Renal cortical epithelial cell (primary cell): Measurements from ENCODE around the gene LRCH2. TPM values are rescaled to one million over a fixed set of nuclear protein-coding genes. Genes with fewer than 3 reads are reported as not detected.
"Not testable (repeated sequence)": the region's sequence is repeated elsewhere in the genome, so short reads cannot be mapped to it uniquely, and the experiment has no call there.

ENCODE experiments used
- DNase-seq: peaks from one replicate; pipeline ENCODE4 v3.0.0-alpha.2; 2011; ENCODE audit warnings: low read depth
- total RNA-seq: library from RNA; depleted of rRNA; stranded (reverse); fragments of >200 nt; gene quantifications from 2 replicates; pipeline ENCODE4 v1.2.3, GENCODE V29; 2014

The LRCH2 gene, protein sequence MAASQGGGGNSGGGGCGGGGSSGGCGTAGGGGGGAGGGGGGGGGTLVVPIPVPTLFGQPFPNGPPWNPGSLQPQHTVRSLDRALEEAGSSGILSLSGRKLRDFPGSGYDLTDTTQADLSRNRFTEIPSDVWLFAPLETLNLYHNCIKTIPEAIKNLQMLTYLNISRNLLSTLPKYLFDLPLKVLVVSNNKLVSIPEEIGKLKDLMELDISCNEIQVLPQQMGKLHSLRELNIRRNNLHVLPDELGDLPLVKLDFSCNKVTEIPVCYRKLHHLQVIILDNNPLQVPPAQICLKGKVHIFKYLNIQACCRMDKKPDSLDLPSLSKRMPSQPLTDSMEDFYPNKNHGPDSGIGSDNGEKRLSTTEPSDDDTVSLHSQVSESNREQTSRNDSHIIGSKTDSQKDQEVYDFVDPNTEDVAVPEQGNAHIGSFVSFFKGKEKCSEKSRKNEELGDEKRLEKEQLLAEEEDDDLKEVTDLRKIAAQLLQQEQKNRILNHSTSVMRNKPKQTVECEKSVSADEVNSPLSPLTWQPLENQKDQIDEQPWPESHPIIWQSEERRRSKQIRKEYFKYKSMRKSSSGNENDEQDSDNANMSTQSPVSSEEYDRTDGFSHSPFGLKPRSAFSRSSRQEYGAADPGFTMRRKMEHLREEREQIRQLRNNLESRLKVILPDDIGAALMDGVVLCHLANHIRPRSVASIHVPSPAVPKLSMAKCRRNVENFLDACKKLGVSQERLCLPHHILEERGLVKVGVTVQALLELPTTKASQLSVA
- 1.4 and 7.4 TPM in 2 replicates for total RNA-seq

GRCh38 chrX:115233497-115234455 lies at the start of gene LRCH2:
LRCH2 (minus strand) TSS chrX:115234096; CDS start chrX:115234041, 55 bp downstream.
- no peak for DNase-seq

DNA sequence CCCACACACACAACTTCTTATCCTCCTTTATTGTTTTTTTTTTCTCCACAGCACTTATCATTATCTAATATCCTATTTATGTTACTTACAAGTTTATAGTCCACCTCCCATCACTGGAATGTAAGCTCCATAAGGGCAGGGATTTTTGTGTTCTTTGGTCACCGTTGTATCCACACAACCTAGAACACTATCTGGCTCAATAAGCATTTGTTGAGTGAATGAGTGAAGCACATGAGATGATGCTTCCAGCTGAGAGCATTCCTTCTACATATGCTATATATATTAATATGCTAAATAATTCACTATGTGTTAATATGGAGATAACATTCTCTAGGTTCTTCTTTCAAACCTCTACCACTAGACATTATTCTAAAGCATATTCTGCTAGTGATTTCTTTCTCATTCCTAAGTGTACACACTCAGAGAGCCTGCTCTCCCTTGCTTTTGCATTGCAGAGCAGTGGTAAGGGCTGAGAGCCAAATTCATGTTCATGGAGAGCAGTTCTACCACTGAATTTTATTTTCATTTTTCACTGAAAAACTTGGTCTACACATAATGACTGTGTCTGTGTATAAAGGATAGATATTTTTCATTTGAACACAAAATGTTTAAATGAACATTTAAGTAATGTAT lies 35.3 kb upstream of the LRCH2 start:
- no peak for DNase-seq

DNA sequence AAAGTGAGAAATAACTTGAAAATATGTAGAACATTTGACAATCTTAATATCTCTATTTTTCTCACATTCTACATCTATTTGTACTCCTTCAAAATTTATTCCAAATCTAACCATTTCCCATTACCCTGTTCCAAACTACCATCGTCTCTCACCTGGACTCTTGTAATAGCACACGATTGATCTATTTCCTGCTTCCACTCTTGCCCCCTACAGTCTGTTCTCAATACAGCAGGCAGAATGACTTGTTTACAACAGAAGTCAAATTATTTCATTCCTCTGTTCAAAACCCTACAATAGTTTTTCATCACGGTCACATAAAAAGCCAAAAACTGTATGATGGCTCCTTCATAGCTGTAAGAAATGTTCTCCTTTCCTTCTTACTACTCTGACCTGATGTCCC lies 34.5 kb upstream of the LRCH2 start:
- peak; percentile 18 for DNase-seq

DNA sequence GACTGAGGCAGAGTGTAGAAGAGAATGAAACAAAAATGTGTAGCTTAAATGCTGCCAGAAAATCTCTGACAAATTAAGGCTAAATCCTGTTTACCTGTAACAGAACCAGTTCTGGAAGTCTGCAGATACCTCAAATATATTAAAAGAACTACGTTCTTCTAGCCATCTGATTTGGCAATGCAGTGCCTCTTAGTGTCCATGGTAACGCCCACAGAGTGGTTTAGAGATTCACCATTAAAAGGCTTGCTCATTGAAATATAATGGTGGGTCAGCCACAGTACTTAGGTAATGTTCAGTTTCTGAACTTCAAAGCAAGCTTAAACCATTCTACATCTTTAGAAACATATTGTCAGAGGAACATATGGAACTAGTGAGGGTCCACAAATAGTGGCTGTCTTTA lies 32.4 kb upstream of the LRCH2 start:
- peak; percentile 43 for DNase-seq

GRCh38 chrX:115264009-115264408 lies 30.1 kb upstream of the LRCH2 start:
- no peak for DNase-seq

DNA sequence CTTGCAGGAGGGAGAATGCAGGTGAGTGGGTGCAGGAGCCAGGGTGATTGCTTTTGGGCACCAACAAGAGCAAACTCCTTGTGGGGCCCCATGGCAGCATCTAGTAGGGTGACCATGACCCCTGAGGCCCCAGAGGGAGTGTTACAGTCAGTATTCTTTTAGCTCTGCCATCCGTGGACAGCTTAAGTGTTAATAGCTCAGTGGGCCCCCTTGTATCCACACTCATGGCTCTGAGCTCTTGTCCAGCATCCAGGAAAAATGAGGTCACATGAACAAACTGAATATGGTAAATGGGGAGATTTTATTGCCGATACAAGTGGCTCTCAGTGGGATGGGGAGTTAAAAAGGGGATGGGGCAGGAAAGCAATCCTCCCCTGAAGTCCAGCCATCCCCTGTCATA lies 27.3 kb upstream of the LRCH2 start:
- DNase-seq, result no peak

DNA sequence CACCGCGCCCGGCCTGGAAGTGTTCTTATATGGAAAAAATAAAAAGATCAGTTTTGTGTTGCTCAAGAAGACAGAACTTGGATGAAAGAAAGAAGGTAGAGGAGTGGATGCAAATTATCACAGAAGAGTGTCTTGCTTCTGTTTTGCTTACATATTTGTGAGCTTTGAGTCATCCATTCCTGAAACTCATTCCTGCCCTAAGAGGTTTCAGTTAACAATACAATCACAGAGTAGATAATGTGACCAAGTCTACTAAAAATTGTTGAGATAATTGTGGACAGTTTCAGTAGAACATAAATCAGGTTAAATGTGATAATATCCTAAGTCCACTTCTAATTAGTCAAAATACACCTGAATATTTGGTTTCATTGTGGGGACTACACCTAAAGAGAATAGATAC lies 26.4 kb upstream of the LRCH2 start:
- DNase-seq, result peak; percentile 66

DNA sequence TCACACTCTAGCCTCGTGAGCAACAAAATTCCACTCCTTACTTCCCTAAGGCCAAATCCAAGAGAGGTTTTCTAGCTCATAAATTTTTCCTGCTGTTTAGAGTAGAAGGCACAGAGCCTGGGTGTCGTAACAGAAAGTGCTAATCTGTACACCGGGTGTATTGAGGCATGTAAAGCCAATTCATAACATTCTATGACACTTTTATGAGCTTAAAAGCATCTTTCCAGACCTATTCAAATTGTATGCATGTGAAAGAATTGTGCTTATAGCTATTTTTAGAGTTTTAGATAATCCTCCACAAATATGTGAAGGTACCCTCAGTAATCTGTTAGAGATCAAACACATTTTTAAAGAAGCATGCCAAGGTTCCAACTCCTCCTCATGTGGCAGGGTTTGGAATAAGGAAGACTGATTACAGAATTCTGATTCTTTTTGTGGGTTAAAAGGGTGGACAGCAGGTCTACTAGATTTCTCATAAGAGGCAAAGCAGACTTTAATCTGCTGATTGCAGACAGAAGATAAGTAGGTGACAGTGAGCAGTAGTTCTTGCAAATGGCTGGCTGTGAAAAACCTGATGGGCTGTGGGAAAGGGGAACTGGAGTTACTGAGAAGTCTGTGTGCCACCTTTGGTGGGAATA lies 25.5 kb upstream of the LRCH2 start:
- peak; percentile 84 for DNase-seq

GRCh38 chrX:115257711-115258110 lies 23.8 kb upstream of the LRCH2 start:
- no peak for DNase-seq

DNA sequence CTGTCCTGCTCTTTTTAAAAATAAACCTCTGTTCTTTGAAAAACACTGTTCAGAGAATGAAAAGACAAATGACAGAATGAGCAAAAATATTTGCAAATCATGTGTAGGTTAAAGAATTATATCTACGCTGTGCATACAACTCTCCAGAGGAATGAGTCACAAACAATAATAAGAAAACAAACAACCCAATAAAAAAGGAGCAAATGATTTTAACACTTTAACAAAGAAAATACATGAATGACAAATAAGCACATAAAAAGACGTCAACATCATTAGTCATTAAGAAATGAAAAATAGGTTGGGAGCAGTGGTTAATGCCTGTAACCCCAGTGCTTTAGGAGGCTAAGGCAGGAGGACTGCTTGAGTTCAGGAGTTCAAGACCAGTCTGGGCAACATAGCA lies 21.1 kb upstream of the LRCH2 start:
- DNase-seq, result peak; percentile 9

GRCh38 chrX:115251458-115252233 lies 17.8 kb upstream of the LRCH2 start:
- no peak for DNase-seq

DNA sequence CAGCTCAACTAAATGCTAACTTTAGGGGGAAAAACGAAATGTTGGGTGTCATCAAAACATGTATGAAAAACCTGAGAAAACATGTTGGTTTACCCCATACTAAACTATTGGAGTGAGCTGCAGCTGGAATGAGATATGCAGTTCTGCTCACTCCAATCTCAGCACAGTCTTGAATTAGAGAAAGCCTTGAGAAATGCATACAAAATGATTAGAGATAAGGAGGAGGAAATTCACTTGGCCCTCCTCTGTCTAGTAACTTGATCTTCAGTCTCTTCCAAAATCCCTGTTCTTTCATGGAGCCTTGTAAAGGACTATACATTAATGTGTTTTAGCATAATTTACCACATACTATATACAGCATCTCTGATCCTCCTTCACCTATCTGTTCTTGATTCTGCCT lies 3.2 kb upstream of the LRCH2 start:
- no peak for DNase-seq

DNA sequence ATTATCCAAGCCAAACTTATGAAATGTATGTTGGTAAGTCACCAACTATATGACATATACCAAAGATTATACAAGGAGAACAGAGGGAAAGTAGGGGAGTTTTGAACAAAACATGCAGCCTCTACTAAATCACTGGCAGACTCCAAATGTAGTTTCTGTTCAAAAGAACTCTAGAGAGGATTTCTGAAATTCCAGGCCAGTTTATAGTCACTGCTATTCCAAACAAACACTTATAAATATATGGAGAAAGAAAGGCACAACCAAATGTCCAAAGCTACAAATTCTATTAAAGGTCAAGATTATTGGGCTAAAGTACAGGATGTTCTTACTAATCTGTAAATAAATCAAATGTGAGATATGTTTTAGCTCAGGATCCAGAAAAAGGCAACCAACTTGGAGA lies 2.7 kb upstream of the LRCH2 start:
- no peak for DNase-seq

DNA sequence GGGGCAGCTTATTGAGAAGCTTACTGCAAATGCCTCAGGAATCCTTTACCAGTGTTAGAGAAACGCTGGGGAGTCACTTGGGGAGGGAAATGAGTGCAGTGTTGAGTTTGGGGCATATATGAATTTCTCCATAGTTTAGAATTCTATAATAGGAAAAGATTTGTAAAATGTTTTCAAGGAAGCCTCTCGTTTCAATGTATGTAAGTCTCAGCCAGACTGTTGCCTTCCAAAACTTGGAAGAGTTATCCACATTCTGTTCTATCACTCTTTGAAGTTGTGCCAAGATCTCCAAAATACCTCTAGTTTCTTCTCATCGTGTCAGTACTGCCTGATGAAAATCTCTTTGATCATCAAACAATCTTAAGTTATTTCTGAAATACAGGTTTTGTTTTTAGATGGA lies 565 bp upstream of the LRCH2 start:
- DNase-seq, result no peak

- no peak for DNase-seq
These were observed 881 bp downstream of the LRCH2 start for GRCh38 chrX:115232933-115233496.

GRCh38 chrX:115229337-115230003 lies 4.4 kb downstream of the LRCH2 start:
- peak; percentile 37 for DNase-seq

GRCh38 chrX:115226929-115227328 lies 7.0 kb downstream of the LRCH2 start:
- DNase-seq, result peak; percentile 29

DNA sequence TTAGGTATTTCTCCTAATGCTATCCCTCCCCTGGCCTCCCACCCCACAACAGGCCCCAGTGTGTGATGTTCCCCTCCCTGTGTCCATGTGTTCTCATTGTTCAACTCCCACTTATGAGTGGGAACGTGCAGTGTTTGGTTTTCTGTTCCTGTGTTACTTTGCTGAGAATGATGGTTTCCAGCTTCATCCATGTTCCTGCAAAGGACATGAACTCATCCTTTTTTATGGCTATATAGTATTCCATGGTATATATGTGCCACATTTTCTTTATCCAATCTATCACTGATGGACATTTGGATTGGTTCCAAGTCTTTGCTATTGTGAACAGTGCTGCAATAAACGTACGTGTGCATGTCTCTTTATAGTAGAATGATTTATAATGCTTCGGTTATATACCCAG lies 16.6 kb downstream of the LRCH2 start:
- not testable (repeated sequence) for DNase-seq

DNA sequence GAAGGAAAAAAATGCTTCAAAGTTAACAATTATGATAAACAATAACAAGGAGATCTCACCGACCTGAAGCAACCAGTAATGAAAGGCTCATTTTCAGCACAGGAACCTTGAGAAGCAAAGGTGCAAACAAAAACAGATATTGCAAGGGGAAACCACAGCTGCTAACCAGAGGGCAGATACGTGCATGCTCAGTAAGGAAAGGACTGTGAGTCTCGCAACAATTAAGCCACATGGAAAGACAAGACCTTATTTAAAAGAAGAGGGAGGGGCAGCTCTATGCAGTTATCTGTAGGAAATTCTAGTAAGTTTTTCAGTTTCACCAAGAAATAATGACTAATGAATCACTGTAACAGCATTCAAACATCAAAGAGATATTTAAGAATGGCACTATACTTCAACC lies 19.3 kb downstream of the LRCH2 start:
- DNase-seq, result no peak
